ENCODE measurements around the gene MYH11. TPM values are rescaled to one million over a fixed set of nuclear protein-coding genes. Genes with fewer than 3 reads are reported as not detected.

The MYH11 gene
- polyA plus RNA-seq, 1 donor from 2014 or later = not detected

GRCh38 chr16:15714393-15715172, 142.2 kb downstream of the MYH11 start:
- H3K27me3 ChIP-seq (ENCODE audit: insufficient read depth, low read depth, low read length) = no peaks in the 10 kb centered on the region
- no peak overlapping the region for H3K27ac ChIP-seq (ENCODE audit: low read length)
- no peaks in the 10 kb centered on the region for H3F3A ChIP-seq (ENCODE audit: insufficient read depth, low read length, poor library complexity, severe bottlenecking)
- H3K4me2 ChIP-seq (ENCODE audit: low read length) = no peak overlapping the region
- no peaks in the 10 kb centered on the region for H3K9me2 ChIP-seq (ENCODE audit: insufficient read depth, low read length)
- H3K9ac ChIP-seq (ENCODE audit: low read length) = no peak overlapping the region
- H3K9me3 ChIP-seq (ENCODE audit: low read length) = no peaks in the 10 kb centered on the region
- no peaks in the 10 kb centered on the region for H3K79me2 ChIP-seq (replicated peaks; ENCODE audit: insufficient read depth, low read length)
- TF ChIP-seq SMC3 (conservative IDR thresholded peaks at IDR 0.05; ENCODE audit: poor library complexity) (no peak), MXI1 (conservative IDR thresholded peaks at IDR 0.05; ENCODE audit: poor library complexity, severe bottlenecking) (no peak), TAF1 (IDR thresholded peaks at IDR 0.05; ENCODE audit: low read depth) (no peak), EZH2 (IDR thresholded peaks at IDR 0.05; ENCODE audit: borderline replicate concordance, insufficient read depth, low read length, poor library complexity, severe bottlenecking) (no peak), REST (IDR thresholded peaks at IDR 0.05; ENCODE audit: borderline replicate concordance) (no peak), RAD21 (conservative IDR thresholded peaks at IDR 0.05) (no peak), POLR2AphosphoS5 (IDR thresholded peaks at IDR 0.05) (no peak)
- H3K4me3 ChIP-seq (ENCODE audit: low read length) = no peak overlapping the region
- H2AFZ ChIP-seq (ENCODE audit: low read depth, low read length) = no peak overlapping the region
- no peaks in the 10 kb centered on the region for H4K20me1 ChIP-seq (ENCODE audit: insufficient read depth)
- H3K36me3 ChIP-seq (ENCODE audit: insufficient read depth, low read length) = no peaks in the 10 kb centered on the region

- Histone ChIP-seq H4K20me1 (ENCODE audit: insufficient read depth) (no peaks in the 10 kb centered on the region), H2AFZ (ENCODE audit: low read depth, low read length) (no peak overlapping the region), H3K36me3 (ENCODE audit: insufficient read depth, low read length) (no peaks in the 10 kb centered on the region), H3K27ac (ENCODE audit: low read length) (no peak overlapping the region), H3F3A (ENCODE audit: insufficient read depth, low read length, poor library complexity, severe bottlenecking) (no peaks in the 10 kb centered on the region), H3K27me3 (ENCODE audit: insufficient read depth, low read depth, low read length) (no peaks in the 10 kb centered on the region), H3K9ac (ENCODE audit: low read length) (no peak overlapping the region), H3K79me2 (replicated peaks; ENCODE audit: insufficient read depth, low read length) (no peaks in the 10 kb centered on the region), H3K9me3 (ENCODE audit: low read length) (no peaks in the 10 kb centered on the region), H3K9me2 (ENCODE audit: insufficient read depth, low read length) (no peaks in the 10 kb centered on the region), H3K4me3 (ENCODE audit: low read length) (no peak overlapping the region), H3K4me2 (ENCODE audit: low read length) (no peak overlapping the region)
- no peak for TF ChIP-seq MXI1 (conservative IDR thresholded peaks at IDR 0.05; ENCODE audit: poor library complexity, severe bottlenecking)
- no peak for TF ChIP-seq EZH2 (IDR thresholded peaks at IDR 0.05; ENCODE audit: borderline replicate concordance, insufficient read depth, low read length, poor library complexity, severe bottlenecking)
- no peak for TF ChIP-seq CTCF (IDR thresholded peaks at IDR 0.05; ENCODE audit: poor library complexity, severe bottlenecking)
These were observed 147.8 kb downstream of the MYH11 start for GRCh38 chr16:15708997-15709396.

Data from neural cell (in vitro differentiated cells).